Activated CD4-positive, alpha-beta T cell treated with anti-CD3 and anti-CD28 coated beads, Interleukin-2, amount 50 U/mL, for 48 hours (primary cell): ENCODE data around the gene FNDC3B.

ENCODE experiments used
- DNase-seq, 2 experiments: peaks; one replicate each; pipeline ENCODE4 v3.0.0-alpha.2; 2020

Gene FNDC3B

GRCh38 chr3:172380632-172381031 lies 341.3 kb downstream of the FNDC3B start:
- DNase-seq: no peak

- DNase-seq: no peak
Measured at GRCh38 chr3:172383306-172383796, 344.0 kb downstream of the FNDC3B start.

GRCh38 chr3:172384836-172385235 lies 345.5 kb downstream of the FNDC3B start:
- DNase-seq: no peak

GRCh38 chr3:172387728-172388127 lies 348.4 kb downstream of the FNDC3B start:
- no peak for DNase-seq

GRCh38 chr3:172388412-172389078 lies 349.2 kb downstream of the FNDC3B start:
- no peak for DNase-seq

- no peak for DNase-seq
Measured at GRCh38 chr3:172390792-172391191, 351.4 kb downstream of the FNDC3B start.

- no peak for DNase-seq
Measured at GRCh38 chr3:172391592-172392302, 352.4 kb downstream of the FNDC3B start.

GRCh38 chr3:172394692-172395091 lies 355.3 kb downstream of the FNDC3B start:
- no peak for DNase-seq

- no peak for DNase-seq
Measured at GRCh38 chr3:172396400-172396799, 357.0 kb downstream of the FNDC3B start.

GRCh38 chr3:172397716-172398405 lies 358.5 kb downstream of the FNDC3B start:
- DNase-seq: no peak

- no peak for DNase-seq
Measured at GRCh38 chr3:172398484-172398883, 359.1 kb downstream of the FNDC3B start.

GRCh38 chr3:172402090-172402489 lies 362.7 kb downstream of the FNDC3B start:
- DNase-seq: no peak

GRCh38 chr3:172402892-172403643 lies 363.7 kb downstream of the FNDC3B start:
- no peak for DNase-seq

GRCh38 chr3:172404237-172404962 lies 365.0 kb downstream of the FNDC3B start:
- no peak for DNase-seq

- no peak for DNase-seq
Measured at GRCh38 chr3:172405914-172406313, 366.5 kb downstream of the FNDC3B start.

- DNase-seq: no peak
Measured at GRCh38 chr3:172407872-172408271, 368.5 kb downstream of the FNDC3B start.

- DNase-seq: no peak
Measured at GRCh38 chr3:172410702-172411477, 371.5 kb downstream of the FNDC3B start.

- no peak for DNase-seq
Measured at GRCh38 chr3:172411478-172411947, 372.1 kb downstream of the FNDC3B start.

GRCh38 chr3:172415323-172415722 lies 375.9 kb downstream of the FNDC3B start:
- DNase-seq: no peak

GRCh38 chr3:172437713-172438112 lies 398.3 kb downstream of the FNDC3B start:
- no peak for DNase-seq

- DNase-seq: no peak
Measured at GRCh38 chr3:172438186-172438585, 398.8 kb downstream of the FNDC3B start.
